Mesenchymal stem cell (in vitro differentiated cells and primary cell): Measurements from ENCODE around the gene ZNF592.
A peak's percentile ranks its signal among the peaks of the same experiment; 100 is the strongest.

ENCODE experiments used
- DNase-seq: peaks from one replicate; pipeline ENCODE4 v3.0.0-alpha.2; 2013
- H2AFZ ChIP-seq: one replicate; pipeline ENCODE4 v1.6.1; 2013; ENCODE audit warnings: low read depth, mild to moderate bottlenecking, control low read depth, inconsistent platforms, low read length, moderate library complexity
- H2AK5ac ChIP-seq: 2 replicates; pipeline ENCODE4 v1.6.1; 2013; ENCODE audit warnings: low read length, moderate library complexity, mild to moderate bottlenecking, inconsistent platforms; ENCODE audit not compliant: severe bottlenecking
- H2BK120ac ChIP-seq: one replicate; pipeline ENCODE4 v1.6.1; 2013; ENCODE audit warnings: low read depth, mild to moderate bottlenecking, inconsistent platforms, low read length, moderate library complexity
- H2BK12ac ChIP-seq, 2 experiments: one replicate each; pipeline ENCODE4 v1.6.1; 2013; ENCODE audit warnings: inconsistent platforms in 2 of 2, low read length in 2 of 2, mild to moderate bottlenecking in 2 of 2, moderate library complexity in 2 of 2, control low read depth in 1 of 2
- H2BK15ac ChIP-seq: one replicate; pipeline ENCODE4 v1.6.1; 2013; ENCODE audit warnings: mild to moderate bottlenecking, low read depth, inconsistent platforms; ENCODE audit not compliant: poor library complexity, severe bottlenecking
- H2BK5ac ChIP-seq: 2 replicates; pipeline ENCODE4 v1.6.1; 2013; ENCODE audit warnings: low read depth, mild to moderate bottlenecking, low read length, control low read depth, inconsistent platforms; ENCODE audit not compliant: poor library complexity, severe bottlenecking
- H3K14ac ChIP-seq, 2 experiments: one replicate each; pipeline ENCODE4 v1.6.1; 2013; ENCODE audit warnings: inconsistent platforms in 2 of 2, low read length in 2 of 2, control low read depth in 1 of 2, mild to moderate bottlenecking in 1 of 2, moderate library complexity in 1 of 2
- H3K18ac ChIP-seq, 2 experiments: one replicate each; pipeline ENCODE4 v1.6.1; 2013; ENCODE audit warnings: inconsistent platforms in 2 of 2, low read length in 2 of 2, control low read depth in 1 of 2, low read depth in 1 of 2, mild to moderate bottlenecking in 1 of 2
- H3K23ac ChIP-seq, 2 experiments: one replicate each; pipeline ENCODE4 v1.6.1; 2013; ENCODE audit warnings: inconsistent platforms in 2 of 2, low read length in 2 of 2, mild to moderate bottlenecking in 2 of 2, moderate library complexity in 2 of 2, control low read depth in 1 of 2
- H3K27ac ChIP-seq: 2 replicates; pipeline ENCODE4 v1.5.1; 2013; ENCODE audit warnings: mild to moderate bottlenecking, moderate library complexity, low read length, control low read depth, inconsistent platforms; ENCODE audit not compliant: poor library complexity, severe bottlenecking
- H3K27me3 ChIP-seq, 2 experiments: 2 replicates each; pipeline versions ENCODE4 v1.6.1 to v1.7.0; 2013; ENCODE audit warnings: low read length in 2 of 2, mild to moderate bottlenecking in 2 of 2, moderate library complexity in 2 of 2, control low read depth in 1 of 2, inconsistent platforms in 1 of 2; ENCODE audit not compliant: control insufficient read depth in 1 of 2, insufficient read depth in 1 of 2
- H3K36me3 ChIP-seq, 2 experiments: 2 replicates each; pipeline versions ENCODE4 v1.6.1 to v1.7.0; 2013; ENCODE audit warnings: low read length in 2 of 2, control low read depth in 1 of 2, inconsistent platforms in 1 of 2, low read depth in 1 of 2, mild to moderate bottlenecking in 1 of 2; ENCODE audit not compliant: insufficient read depth in 2 of 2, control insufficient read depth in 1 of 2
- H3K4ac ChIP-seq, 2 experiments: one replicate each; pipeline ENCODE4 v1.6.1; 2013; ENCODE audit warnings: inconsistent platforms in 2 of 2, low read length in 2 of 2, mild to moderate bottlenecking in 2 of 2, moderate library complexity in 2 of 2, control low read depth in 1 of 2, low read depth in 1 of 2
- H3K4me1 ChIP-seq: 2 replicates; pipeline ENCODE4 v1.6.1; 2013; ENCODE audit warnings: low read depth, low read length, control low read depth; ENCODE audit not compliant: control insufficient read depth, insufficient read depth
- H3K4me2 ChIP-seq: 2 replicates; pipeline ENCODE4 v1.6.1; 2013; ENCODE audit warnings: low read length, mild to moderate bottlenecking, inconsistent platforms; ENCODE audit not compliant: poor library complexity, severe bottlenecking
- H3K4me3 ChIP-seq, 2 experiments: 2 replicates each; pipeline versions ENCODE4 v1.5.1 to v1.7.0; 2013; ENCODE audit warnings: low read length in 2 of 2, mild to moderate bottlenecking in 2 of 2, control low read depth in 1 of 2, low read depth in 1 of 2; ENCODE audit not compliant: insufficient read depth in 1 of 2
- H3K79me1 ChIP-seq: replicated peaks from 2 replicates; pipeline ENCODE4 v1.6.1; 2013; ENCODE audit warnings: mild to moderate bottlenecking, control low read depth, low read length, inconsistent platforms; ENCODE audit not compliant: poor library complexity, severe bottlenecking
- H3K9ac ChIP-seq: 2 replicates; pipeline ENCODE4 v1.7.0; 2013; ENCODE audit warnings: mild to moderate bottlenecking, low read length, moderate library complexity
- H3K9me3 ChIP-seq: 2 replicates; pipeline ENCODE4 v1.7.0; 2013; ENCODE audit warnings: mild to moderate bottlenecking, low read length; ENCODE audit not compliant: control insufficient read depth
- H4K8ac ChIP-seq: one replicate; pipeline ENCODE4 v1.6.1; 2013; ENCODE audit warnings: inconsistent platforms, mild to moderate bottlenecking, low read length, moderate library complexity
- H4K91ac ChIP-seq: one replicate; pipeline ENCODE4 v1.6.1; 2013; ENCODE audit warnings: mild to moderate bottlenecking, low read length, inconsistent platforms
- WGBS: methylation state at CpG from one replicate; pipeline ENCODE4 v1.1.7; 2013; ENCODE audit warnings: mixed read lengths; 5-methylcytosine and 5-hydroxymethylcytosine counted together

ZNF592 gene

GRCh38 chr15:84736375-84736774 lies 12.0 kb upstream of the ZNF592 start:
- WGBS = 100% methylated on average over 5 of the region's 5 CpGs
- Histone ChIP-seq H3K9me3 (no peaks in the 10 kb centered on the region), H3K18ac (no peak overlapping the region), H3K27me3 (no peaks in the 10 kb centered on the region), H2BK5ac (no peak overlapping the region), H2BK15ac (no peak overlapping the region), H2AK5ac (no peak overlapping the region), H3K4me1 (peaks cover 16% of the 10 kb centered on the region), H2AFZ (no peak overlapping the region), H3K27ac (no peak overlapping the region), H2BK120ac (no peak overlapping the region), H3K9ac (no peak overlapping the region), H2BK12ac (no peak overlapping the region), H4K91ac (no peak overlapping the region), H3K4me3 (no peak overlapping the region), H3K36me3 (no peaks in the 10 kb centered on the region), H3K4me2 (no peak overlapping the region), H3K14ac (no peak overlapping the region), H4K8ac (no peak overlapping the region), H3K23ac (no peak overlapping the region), H3K4ac (no peak overlapping the region), H3K79me1 (no peaks in the 10 kb centered on the region)
- DNase-seq = no peak

- H2BK5ac ChIP-seq = no peak overlapping the region
- H2BK15ac ChIP-seq = no peak overlapping the region
- WGBS = no CpG with 5 or more reads among the region's 2 CpGs
Observed at GRCh38 chr15:84737005-84737404, 11.4 kb upstream of the ZNF592 start.

DNA sequence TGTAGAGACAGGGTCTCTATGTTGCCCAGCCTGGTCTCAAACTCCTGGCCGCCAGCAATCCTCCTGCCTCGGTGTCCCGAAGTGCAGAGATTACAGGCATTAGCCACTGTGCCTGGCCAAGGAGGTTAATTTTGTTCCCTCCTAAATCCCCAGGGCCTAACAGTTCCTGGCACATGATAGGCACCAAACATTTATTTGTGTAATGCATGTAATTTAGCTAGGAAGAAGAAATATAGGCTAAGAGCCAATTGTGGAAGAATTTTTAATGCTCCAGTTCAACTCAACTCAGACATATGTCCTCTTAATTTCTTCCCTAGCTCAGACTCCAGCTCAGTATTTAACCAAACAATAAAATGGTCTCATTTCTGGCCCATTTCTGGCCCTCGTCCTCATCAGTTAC lies 7.7 kb upstream of the ZNF592 start:
- Histone ChIP-seq H3K4me1 (peaks cover under 1% of the 10 kb centered on the region), H3K4me3 (no peak overlapping the region), H4K91ac (no peak overlapping the region), H2AFZ (no peak overlapping the region), H2AK5ac (no peak overlapping the region), H2BK12ac (no peak overlapping the region), H3K9ac (no peak overlapping the region), H4K8ac (no peak overlapping the region), H3K79me1 (no peaks in the 10 kb centered on the region), H3K4me2 (no peak overlapping the region), H3K27ac (no peak overlapping the region), H2BK15ac (no peak overlapping the region), H3K18ac (no peak overlapping the region), H2BK5ac (no peak overlapping the region), H3K9me3 (no peaks in the 10 kb centered on the region), H3K4ac (no peak overlapping the region), H3K14ac (no peak overlapping the region), H2BK120ac (no peak overlapping the region), H3K27me3 (no peaks in the 10 kb centered on the region), H3K36me3 (peaks cover 0 to 5% of the 10 kb centered on the region in 2 experiments), H3K23ac (no peak overlapping the region)
- 92% methylated on average over 4 of the region's 4 CpGs for WGBS
- DNase-seq = no peak

More at GRCh38 chr15:84737005-84737404, 11.4 kb upstream of the ZNF592 start:
- no peaks in the 10 kb centered on the region for H3K36me3 ChIP-seq
- no peaks in the 10 kb centered on the region for H3K9me3 ChIP-seq
- H3K18ac ChIP-seq = no peak overlapping the region
- DNase-seq = no peak
- no peak overlapping the region for H2BK12ac ChIP-seq
- H2AFZ ChIP-seq = no peak overlapping the region
- peaks cover 16% of the 10 kb centered on the region for H3K4me1 ChIP-seq
- no peak overlapping the region for H4K91ac ChIP-seq
- H3K4ac ChIP-seq = no peak overlapping the region
- no peaks in the 10 kb centered on the region for H3K79me1 ChIP-seq
- no peak overlapping the region for H4K8ac ChIP-seq
- no peak overlapping the region for H3K4me3 ChIP-seq
- no peak overlapping the region for H2AK5ac ChIP-seq
- H3K23ac ChIP-seq = no peak overlapping the region
- no peak overlapping the region for H3K14ac ChIP-seq
- H2BK120ac ChIP-seq = no peak overlapping the region
- H3K27ac ChIP-seq = no peak overlapping the region
- H3K27me3 ChIP-seq = no peaks in the 10 kb centered on the region
- H3K9ac ChIP-seq = no peak overlapping the region
- H3K4me2 ChIP-seq = no peak overlapping the region

DNA sequence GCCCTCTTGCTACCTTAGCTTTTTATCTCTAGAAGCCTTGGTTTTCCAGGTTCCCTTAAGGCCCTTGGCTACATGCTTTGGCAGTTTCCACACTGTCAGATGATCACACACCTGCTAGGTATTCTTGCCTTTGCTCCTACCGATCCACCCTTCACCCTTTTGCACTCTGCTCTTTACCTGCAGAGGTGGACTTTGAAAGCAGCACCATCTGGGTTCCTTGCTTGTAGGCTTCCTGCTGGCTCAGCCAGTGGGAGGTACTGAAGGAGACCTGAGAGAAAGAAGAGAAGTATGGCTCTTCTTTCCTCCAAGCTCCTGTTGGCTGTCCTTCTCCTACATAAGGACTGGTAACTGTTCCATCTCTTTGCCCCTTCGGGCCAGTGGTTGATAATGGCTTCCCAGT lies 7.3 kb upstream of the ZNF592 start:
- peak overlapping the region in 1 of 2 experiments; percentile 59 for H3K23ac ChIP-seq
- no peak overlapping the region for H2BK12ac ChIP-seq
- no peak overlapping the region for H2BK120ac ChIP-seq
- no peak overlapping the region for H2AFZ ChIP-seq
- H3K4ac ChIP-seq = no peak overlapping the region
- 95% methylated on average over 2 of the region's 2 CpGs for WGBS
- H2BK15ac ChIP-seq = no peak overlapping the region
- H3K4me3 ChIP-seq = no peak overlapping the region
- no peak overlapping the region for H3K27ac ChIP-seq
- H3K9ac ChIP-seq = no peak overlapping the region
- H3K4me2 ChIP-seq = no peak overlapping the region
- H3K14ac ChIP-seq = no peak overlapping the region
- H3K36me3 ChIP-seq = peaks cover 0 to 5% of the 10 kb centered on the region in 2 experiments
- DNase-seq = no peak
- H3K79me1 ChIP-seq = peaks cover under 1% of the 10 kb centered on the region
- H4K8ac ChIP-seq = no peak overlapping the region
- no peaks in the 10 kb centered on the region for H3K27me3 ChIP-seq
- no peak overlapping the region for H4K91ac ChIP-seq
- no peak overlapping the region for H3K18ac ChIP-seq
- no peaks in the 10 kb centered on the region for H3K4me1 ChIP-seq
- no peak overlapping the region for H2BK5ac ChIP-seq
- H3K9me3 ChIP-seq = no peaks in the 10 kb centered on the region
- no peak overlapping the region for H2AK5ac ChIP-seq
